ENCODE measurements around the gene RPS6KA5.

RPS6KA5 gene

DNA sequence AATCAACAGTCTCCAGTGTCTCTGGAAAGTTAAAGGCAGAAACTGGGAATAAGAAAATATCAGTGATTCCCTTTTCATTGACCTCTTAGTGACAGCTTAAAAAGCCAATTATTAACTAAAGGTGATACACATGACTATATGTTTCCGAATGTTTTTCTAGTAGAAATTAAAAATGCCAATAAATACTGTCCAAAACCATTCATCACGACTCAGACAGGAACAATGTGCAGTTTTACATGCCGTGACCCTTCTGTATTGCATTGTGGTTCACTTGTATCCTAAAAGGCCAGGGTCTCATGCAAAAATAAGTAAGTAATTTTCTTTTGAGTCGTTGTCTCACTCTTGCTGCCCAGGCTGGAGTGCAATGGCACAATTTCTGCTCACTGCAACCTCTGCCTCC lies 138.3 kb downstream of the RPS6KA5 start:
- no peak for DNase-seq

DNA sequence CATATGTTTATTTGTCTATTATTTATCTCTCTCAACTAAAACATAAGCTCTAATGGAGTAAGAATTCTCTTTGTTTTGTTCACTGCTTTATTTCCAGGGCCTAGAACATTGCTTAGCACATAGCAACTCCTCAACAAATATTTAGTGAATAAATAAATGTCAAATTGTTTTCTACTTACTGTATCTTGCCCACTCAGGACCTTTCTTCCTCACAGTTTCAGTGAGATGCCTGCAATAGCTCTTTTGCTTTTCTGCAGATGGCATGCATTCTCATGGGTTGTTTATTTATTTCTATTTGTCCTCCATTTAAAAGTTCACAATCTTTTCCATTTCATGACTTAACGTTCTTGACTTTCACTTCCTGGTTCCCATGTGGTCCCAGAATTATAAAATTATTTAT lies 149.3 kb downstream of the RPS6KA5 start:
- DNase-seq, result no peak

DNA sequence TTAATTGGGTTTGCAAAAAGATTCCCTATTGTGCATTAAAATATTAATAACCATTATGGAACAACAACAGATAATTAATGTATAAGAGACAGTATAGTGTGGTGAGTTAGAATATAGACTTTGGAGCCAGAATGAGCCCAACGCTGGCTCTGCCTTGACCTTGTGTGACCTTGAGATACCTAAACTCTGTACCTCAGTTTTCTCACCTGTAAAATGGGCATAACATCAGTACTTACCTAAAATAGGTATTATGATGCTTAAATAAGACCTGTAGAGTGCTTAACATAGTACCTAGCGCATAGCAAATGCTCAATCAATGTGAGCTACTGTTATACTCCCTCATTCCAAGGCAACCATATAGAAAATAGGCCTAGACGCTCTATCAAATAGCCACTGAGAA lies 153.3 kb downstream of the RPS6KA5 start:
- DNase-seq, result no peak

DNA sequence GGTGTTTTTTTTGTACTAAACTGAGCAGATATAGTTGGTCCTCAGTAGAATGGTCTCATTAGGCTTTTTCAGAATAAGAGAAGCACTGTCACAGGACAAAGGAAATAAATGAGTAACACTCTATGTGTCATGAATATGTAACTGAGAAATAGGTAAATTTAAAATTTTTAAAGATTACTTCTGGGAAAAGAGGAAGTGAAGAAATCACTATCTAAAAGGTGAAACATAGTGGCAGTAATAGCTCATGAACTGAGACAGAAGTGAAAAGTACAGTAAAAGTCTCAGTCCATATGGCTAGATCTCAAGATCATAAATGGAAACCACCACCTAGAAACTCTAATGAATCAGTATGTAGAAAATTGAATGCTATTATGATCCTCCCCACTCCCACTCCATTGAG lies 154.9 kb downstream of the RPS6KA5 start:
- peak; percentile 37 for DNase-seq

DNA sequence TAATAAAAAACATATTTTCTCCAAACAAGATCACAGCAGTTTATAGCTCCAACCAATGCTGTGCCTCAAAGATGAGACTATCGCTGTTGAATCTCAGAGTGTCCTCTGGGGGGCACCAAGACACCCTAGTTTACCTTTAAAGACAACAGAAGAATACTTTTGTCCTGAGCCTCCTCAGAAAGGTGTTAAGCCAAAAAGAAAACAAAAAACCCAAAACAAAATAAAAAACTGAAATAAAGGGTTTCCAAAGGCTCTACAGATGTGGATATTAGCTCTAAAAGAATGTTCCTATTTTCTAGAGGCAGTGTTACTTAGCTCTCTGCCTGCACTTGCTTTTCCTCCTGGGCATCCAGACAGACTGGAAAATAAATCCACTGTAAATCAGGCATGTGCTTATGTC lies 157.3 kb downstream of the RPS6KA5 start:
- peak; percentile 75 for DNase-seq

DNA sequence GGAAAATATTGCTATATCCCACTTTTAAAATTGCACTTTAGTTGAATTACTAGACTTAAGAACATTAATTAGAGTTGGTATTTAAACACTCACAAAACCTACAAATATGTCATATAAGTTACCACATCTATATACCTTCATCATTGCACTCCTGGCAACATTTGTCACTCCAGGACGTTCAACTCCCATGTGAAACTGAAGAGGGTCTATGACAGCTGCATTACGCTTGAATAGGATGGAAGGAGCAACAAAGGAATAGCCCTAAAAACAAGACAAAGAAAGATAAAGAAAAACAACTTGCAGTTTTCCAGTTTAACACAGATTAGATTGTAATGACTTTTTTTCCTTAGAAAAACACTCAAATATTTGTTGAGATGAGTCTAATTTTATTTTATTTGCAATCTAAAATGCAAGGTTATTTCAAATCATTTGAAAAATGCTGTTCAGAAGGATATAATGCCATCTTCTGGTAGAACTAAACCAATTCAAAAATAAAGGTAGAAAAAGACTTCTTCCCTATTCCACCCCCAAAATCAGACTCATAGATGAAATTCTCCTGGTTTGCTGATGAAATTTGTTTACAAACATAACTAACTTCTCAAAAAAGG lies 159.9 kb downstream of the RPS6KA5 start:
- no peak for DNase-seq

DNA sequence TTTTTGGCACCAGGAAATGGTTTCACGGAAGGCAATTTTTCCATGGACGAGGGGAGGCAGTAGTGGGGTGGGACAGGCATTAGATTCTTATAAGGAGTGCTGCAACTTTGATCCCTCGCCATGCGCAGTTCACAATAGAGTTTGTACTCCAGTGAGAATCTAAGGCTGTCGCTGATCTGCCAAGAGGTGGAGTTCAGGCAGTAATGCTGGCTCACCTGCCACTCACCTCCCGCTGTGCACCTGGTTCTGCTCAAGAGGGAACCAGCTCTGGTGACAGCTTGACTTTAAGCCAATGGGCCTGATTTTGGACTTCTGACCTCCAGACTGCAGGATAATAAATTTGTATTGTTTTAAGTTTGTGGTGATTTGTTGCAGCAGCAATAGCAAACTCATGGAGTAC lies 163.4 kb downstream of the RPS6KA5 start:
- DNase-seq, result no peak

DNA sequence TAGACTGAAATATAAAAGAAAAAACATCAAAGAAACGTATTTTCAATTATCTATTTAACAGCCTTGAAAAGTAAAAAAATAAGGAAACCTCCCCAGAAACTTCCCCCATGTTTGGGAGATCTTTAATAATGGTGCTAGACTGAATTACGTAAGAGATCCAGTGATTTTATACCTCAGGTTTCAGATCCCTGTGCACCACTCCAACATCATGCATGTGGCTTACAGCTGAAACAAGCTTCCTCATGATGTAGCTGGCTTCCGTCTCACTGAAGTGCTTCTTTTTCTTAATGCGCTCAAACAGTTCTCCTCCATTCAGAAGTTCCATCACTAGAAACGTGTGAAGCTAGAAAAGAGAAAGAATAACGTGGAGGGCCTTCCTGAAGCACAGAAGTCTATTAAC lies 166.2 kb downstream of the RPS6KA5 start:
- DNase-seq, result no peak

DNA sequence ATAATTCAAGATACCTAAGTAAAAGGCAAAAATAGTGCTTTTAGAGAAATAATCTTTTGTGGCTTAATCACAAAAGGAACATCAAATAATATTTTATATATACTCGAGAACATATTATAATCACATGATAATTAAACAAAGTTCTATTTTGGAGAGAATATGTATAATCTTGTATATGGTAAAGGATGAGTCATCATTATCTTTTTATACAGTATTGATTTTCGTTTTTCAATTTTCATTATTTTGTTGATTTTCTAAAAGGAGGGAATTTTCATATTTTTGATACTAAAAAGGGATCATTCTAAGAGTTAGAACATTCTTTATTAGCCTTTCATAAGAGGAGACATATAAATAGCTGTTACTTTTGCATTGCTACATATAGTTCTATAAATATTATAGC lies 166.9 kb downstream of the RPS6KA5 start:
- no peak for DNase-seq

DNA sequence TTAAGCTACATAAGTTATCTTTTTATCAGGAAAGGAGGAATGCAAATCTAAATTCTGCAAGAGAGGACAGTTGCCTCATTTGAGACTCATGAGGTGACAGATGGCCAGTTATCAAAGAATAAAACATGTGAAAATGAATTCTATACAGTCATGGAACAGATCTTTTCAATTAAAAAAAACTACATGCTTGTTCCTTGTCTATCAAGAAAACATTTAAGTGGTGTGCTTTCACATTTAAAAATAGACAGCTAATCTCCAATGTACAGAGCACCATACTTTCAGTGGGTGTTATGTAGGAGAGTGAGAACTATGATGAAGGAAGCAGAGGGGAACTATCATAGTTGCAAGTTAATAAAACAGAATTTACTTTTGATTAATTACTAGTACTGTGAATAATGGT lies 167.5 kb downstream of the RPS6KA5 start:
- DNase-seq, result no peak

DNA sequence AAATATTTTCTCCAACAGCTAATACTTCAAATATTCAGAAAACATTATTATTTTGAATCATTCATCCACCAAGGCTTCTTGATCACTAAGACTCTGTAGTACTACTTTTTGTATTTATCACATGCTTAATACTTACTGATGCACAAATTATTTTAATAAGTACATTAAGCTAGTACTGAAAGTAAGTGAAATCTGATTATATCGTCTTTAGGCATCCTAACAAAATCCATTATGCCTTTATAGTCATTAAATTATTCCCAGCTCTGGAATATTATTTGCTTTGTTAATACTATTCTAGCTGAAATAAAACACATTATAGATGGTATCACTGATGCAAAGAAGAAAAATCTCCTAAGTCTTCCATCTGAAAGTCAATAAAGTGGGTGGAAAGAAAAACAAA lies 169.1 kb downstream of the RPS6KA5 start:
- no peak for DNase-seq

DNA sequence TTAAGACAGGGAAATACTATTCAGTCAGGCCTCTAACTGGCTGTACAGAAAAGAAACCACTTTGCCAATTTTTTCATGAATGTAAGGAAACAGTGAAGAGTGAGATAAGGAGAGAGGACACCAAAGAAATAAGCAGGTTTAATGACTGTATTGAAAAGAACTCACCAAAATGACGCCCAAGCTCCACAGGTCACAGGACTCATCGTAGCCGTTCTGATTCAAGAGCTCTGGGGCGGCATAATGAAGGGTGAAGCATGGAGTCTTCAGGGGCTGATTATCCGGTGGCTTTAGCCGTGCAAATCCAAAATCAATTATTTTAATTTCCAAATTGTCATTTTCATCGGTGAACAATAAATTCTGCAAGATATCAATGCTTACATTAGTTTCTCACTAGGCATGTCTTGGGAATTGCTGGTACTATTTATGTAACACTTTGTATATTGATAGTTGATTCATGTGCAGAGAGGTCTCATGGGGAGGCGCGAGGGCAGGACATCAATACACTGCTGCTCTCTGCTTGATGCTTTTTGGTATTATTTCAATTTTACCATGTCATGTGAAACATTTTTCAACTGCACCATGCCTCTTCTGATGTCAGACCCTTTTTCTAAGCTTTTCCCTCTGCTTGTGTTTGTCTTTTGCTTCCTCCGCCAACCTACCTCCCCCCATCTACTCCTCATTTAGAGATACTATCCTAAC lies 170.0 kb downstream of the RPS6KA5 start:
- no peak for DNase-seq

DNA sequence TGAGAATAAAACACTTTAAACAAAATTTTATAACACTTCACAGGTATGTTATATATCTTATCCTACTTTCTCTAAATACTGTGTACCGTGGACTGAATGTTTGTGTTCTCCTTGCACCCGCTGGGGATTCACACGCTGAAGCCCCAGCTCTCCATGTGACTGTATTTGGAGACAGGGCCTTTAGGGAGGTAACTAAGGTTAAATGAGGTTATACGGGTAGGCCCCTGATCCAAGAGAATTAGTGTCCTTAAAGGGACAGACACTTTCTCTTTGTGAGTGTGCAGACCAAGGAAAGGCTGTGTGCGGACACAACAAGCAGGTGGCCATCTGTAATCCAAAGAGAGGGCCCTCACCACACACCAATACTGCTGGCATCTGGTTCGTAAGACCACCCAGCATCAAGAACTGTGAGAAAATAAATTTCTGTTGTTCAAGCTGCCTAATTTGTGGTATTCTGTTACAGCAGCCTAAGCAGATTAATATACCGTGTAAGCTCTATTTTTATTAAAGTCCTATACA lies 174.1 kb downstream of the RPS6KA5 start:
- DNase-seq, result no peak

DNA sequence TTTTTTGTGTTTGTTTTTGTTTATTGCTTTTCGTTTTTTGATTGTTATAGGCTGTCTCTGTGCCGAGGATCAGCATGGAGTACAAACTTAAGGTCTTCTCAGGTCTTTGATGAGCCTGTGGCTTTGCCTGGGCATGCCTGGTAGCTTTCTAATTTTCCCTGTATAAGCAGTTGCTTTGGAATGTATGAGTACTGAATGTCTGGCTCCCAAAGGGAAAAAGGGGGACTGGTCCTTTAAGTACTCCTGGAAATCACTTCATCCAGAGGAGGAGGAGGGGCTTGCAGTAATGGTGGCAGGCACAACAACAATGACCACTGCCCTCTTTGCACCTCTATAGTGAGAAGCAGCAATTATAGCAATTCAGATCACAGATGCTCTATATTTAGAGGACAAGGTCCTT lies 176.7 kb downstream of the RPS6KA5 start:
- DNase-seq, result no peak

DNA sequence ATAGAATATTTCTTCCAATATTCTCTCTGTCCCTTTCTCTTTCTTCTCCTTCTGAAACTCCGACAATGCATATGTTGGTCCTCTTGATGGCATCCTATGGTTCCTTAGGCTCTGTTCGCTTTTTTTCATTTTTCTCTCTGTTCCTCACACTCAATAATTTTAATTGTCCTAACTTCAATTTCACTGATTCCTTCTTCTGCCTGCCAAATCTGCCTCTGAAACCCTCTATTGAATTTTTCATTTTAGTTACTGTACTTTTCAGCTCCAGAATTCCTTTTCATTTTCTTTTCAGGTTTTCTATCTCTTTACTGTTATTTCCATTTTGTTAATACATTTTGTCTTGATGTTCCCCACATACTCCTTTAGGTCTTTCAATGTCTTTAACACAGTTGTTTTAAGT lies 177.2 kb downstream of the RPS6KA5 start:
- DNase-seq, result no peak

DNA sequence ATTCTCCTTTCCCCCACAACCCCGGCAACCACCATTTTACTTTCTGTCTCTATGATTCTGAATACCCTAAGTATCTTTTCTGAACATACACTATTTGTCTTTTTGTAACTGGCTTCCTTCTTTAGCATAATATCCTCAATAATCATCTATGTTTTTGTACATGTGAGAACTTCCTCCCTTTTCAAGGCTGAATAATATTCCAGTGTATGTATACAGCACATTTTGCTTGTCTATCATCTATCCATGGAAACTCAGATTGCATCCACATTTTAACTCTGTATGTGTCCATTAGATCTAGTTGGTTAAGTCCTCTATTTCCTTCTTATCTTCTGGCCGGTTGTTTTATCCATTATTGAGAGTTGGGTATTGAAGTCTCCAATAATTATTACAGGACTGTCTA lies 180.2 kb downstream of the RPS6KA5 start:
- DNase-seq, result no peak

DNA sequence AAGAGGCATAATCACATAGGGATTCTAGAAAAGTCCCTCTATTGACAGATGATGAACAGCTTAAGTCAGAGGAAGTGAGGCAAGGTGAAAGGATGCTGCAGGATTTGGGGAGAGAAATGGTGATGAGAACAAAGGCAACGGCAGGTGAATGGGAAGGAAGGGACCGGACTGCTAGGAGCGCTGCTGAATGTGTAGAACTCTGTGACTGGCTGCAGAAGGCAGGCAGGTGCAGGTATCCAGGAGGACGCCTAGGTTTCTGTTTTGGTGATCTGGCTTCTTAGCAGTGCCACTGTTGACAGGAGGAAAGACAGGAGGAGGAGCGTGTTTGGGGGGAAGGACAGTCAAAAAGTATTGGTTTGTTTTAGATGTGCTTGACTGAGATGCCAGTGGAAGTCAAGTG lies 185.8 kb downstream of the RPS6KA5 start:
- DNase-seq, result no peak

DNA sequence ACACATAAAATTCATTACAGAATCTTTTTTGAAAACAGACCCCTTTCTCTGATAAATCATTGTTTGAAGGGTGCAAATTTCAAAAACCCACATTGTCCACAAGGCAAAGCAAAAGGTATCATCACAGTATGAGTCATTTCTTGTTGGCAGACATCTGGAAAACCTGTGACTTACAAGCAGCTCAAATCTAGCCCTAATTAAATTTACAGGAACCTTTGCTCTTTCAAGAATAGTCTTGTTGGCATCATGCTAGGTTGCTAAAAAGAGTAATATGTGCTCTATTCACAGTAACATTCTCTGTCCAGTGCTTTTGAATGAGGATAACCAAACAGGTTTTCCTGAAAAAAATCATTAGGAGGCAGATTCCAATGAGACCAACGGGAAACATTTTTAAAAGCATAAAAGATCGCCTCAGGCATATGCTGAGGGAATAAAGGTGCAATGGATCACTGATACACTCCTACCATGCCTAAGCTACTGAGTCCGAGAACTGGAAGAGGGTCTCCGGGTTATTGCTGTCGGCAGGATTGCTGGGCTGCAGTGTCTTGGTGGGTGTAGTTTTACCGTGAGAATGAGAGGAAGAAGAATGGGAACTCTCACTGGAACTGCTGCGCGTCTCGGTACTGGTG lies 188.7 kb downstream of the RPS6KA5 start:
- DNase-seq, result no peak

DNA sequence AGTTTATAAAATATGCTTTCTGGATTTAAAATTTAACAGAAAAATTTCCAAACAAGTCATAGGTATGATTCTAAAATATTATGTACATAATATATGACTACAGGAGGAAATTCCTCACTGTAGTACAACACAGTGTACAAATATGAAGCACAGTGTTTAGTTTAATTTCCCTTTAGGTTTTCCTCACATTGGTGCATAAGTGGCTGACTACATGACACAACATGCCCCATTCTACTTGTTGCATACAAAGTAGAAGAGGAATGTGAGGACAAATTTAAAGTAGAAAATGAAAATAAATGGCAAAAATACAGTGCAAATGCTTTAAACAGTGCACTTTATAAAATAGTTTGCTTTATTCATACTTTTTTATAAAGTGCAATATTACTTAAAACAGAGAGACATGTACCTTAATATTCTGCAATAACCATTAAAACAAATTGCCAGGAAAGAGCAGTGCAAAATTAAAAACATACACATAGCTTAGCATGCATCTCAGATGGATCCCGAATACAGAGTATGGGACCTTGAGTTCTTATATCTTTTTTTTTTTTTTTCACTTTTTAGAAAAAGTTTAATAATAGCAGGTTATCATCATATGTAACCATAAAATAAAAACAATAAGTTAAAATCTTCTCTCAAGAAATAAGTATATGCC lies 189.4 kb downstream of the RPS6KA5 start:
- DNase-seq, result no peak

DNA sequence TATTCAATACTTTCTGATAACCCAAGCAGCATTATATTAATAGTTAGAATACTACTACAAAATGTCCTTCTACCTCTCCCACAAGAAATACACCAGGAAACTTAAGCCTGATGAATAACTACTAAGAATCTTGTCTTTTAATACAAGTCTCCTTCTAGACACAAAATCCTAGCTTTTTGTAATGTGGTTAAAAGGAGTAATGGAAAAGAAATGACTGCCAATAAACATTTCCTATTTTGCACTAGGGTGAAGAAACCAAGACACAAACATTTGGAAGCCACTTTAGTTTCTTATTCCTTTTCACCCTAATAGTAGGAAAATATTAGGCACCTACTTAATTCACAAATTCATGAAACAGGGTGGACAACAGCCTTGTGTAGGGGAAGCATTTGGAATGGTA lies 192.9 kb downstream of the RPS6KA5 start:
- no peak for DNase-seq

DNA sequence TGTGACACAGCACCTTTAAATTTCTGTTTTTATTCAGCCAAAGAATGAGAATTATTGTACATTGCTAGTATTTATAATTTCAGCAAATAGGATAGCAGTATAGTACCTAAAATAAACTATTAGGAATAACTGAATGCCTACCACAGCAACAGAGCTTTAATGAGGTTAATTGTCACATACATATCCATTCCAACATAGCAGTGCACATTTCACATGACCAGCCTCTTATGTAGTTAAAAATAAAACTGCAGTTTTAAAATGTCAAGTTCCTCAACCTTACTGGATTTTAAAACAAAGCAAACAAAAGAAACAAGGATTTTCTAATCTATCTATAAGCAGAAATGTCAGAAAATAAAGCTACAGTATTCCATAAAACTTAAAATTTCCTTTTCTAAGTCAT lies 193.6 kb downstream of the RPS6KA5 start:
- DNase-seq, result no peak

DNA sequence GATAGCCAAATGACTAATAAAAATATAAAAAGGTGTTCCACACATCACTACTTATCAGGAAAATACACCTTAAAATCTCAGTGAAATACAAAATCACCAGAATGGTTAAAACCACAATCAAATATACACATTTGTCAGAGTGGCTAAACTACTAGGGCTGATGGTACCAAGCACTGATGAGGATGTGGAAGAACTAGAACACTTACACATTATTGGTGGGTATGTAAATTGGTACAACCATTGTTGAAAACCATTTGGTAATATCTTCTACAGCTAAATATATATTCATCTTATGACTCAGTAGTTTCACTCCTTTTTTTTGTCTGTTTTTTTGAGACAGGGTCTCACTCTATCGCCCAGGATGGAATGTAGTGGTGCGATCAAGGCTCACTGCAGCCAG lies 195.7 kb downstream of the RPS6KA5 start:
- no peak for DNase-seq

DNA sequence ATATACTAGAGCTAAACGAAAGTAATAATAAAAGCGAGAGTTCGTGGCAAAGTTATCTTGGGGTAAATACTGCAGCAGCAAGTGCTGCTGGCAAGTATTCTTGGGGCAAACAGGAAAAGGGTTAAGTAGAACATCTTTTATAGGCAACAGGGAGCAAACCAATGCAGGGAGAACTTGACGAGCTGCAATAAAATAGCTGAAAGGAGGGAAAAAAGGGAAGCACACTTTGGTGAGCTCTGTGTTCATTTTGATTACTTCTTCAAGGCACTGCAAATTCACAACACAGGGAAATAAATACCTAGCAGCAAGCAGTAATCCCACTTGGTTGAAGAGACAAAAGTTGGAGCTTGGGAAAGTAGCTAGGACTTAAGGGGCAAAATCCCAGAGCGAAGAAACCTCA lies 201.9 kb downstream of the RPS6KA5 start:
- no peak for DNase-seq

DNA sequence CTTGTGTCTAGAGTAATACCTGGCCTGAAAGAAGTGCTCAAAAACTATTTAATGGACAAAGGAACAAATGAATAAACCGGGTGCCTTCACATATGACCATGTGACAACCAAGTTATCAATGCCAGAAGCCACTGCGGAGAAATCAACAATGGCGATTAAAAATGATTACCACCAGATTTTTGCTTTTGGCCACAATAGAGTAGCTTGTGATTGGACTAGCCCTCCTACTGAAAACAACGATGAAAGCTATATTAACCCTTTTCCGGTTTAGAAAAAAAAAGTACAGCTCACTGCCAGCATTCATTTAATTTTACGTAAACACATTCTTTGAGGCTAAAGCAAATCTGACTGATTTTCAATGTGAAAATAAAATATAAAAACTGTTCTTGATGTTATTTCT lies 202.6 kb downstream of the RPS6KA5 start:
- DNase-seq, result no peak

Data from activated CD4-positive, alpha-beta T cell treated with anti-CD3 and anti-CD28 coated beads, Interleukin-2, amount 50 U/mL, for 16 hours (primary cell).